CD4-positive, alpha-beta T cell (primary cell): ENCODE data around the gene CCDC27. TPM values are rescaled to one million over a fixed set of nuclear protein-coding genes. Genes with fewer than 3 reads are reported as not detected.

Experiments used
- ATAC-seq: fragments of 200-7000 bp; cut with Tn5 transposase; one replicate; pipeline ENCODE4 v1.10.0; 2022; ENCODE audit warnings: mild to moderate bottlenecking; ENCODE audit not compliant: poor library complexity
- CTCF ChIA-PET: fragments of 350-600 bp; sonication (Branson Sonifier 250); formaldehyde crosslinking; loops from one replicate; lab custom pipeline; 2021; ENCODE audit warnings: antibody characterized with exemption, inconsistent platforms; lab: Charles Lee
- POLR2A ChIA-PET: fragments of 350-600 bp; sonication (Branson Sonifier 250); formaldehyde crosslinking; loops from one replicate; lab custom pipeline; 2021; ENCODE audit warnings: antibody characterized with exemption, inconsistent platforms; lab: Charles Lee
- DNase-seq, 14 experiments: peaks; one replicate each; pipeline ENCODE4 v3.0.0-alpha.2; 2013 to 2020; ENCODE audit warnings: mixed read lengths in 2 of 14
- H3K27ac ChIP-seq, 2 donors: one replicate each; pipeline versions ENCODE4 v1.5.1 to v1.7.0; 2013; ENCODE audit warnings: low read length in 2 of 2, low read depth in 1 of 2, mild to moderate bottlenecking in 1 of 2
- H3K27me3 ChIP-seq, 2 experiments: 1 replicate in 1 of 2; 2 replicates in 1 of 2; pipeline versions ENCODE4 v1.6.1 to v1.7.0; 2013; ENCODE audit warnings: low read length in 2 of 2, control low read depth in 1 of 2, mild to moderate bottlenecking in 1 of 2, moderate library complexity in 1 of 2; ENCODE audit not compliant: insufficient read depth in 2 of 2, control insufficient read depth in 1 of 2
- H3K36me3 ChIP-seq: one replicate; pipeline ENCODE4 v1.6.1; 2013; ENCODE audit warnings: low read length, control low read depth; ENCODE audit not compliant: insufficient read depth
- H3K4me1 ChIP-seq: one replicate; pipeline ENCODE4 v1.6.1; 2013; ENCODE audit warnings: low read length, control low read depth; ENCODE audit not compliant: insufficient read depth
- H3K4me3 ChIP-seq: one replicate; pipeline ENCODE4 v1.5.1; 2013; ENCODE audit warnings: mild to moderate bottlenecking, low read length, moderate library complexity
- H3K9me3 ChIP-seq, 2 experiments: 1 replicate in 1 of 2; 2 replicates in 1 of 2; pipeline versions ENCODE4 v1.6.1 to v1.7.0; 2013; ENCODE audit warnings: low read length in 2 of 2, mild to moderate bottlenecking in 2 of 2, control low read depth in 1 of 2, moderate library complexity in 1 of 2; ENCODE audit not compliant: control insufficient read depth in 1 of 2, insufficient read depth in 1 of 2
- H3K27ac Mint-ChIP-seq: one replicate; pipeline ENCODE4 v1.8.0; 2020; ENCODE audit warnings: mixed read lengths
- H3K27me3 Mint-ChIP-seq: one replicate; pipeline ENCODE4 v1.8.0; 2021; ENCODE audit warnings: mixed read lengths
- H3K36me3 Mint-ChIP-seq: one replicate; pipeline ENCODE4 v1.8.0; 2021; ENCODE audit warnings: low read depth, mixed read lengths
- H3K4me1 Mint-ChIP-seq: one replicate; pipeline ENCODE4 v1.8.0; 2021; ENCODE audit warnings: low read depth, mixed read lengths
- H3K4me3 Mint-ChIP-seq: one replicate; pipeline ENCODE4 v1.8.0; 2020; ENCODE audit warnings: mild to moderate bottlenecking, mixed read lengths
- H3K9me3 Mint-ChIP-seq: one replicate; pipeline ENCODE4 v1.8.0; 2020; ENCODE audit warnings: mixed read lengths
- intact Hi-C, 2 experiments: fragments of 100-400 bp; cut with DNase I in 1 of 2; cut with micrococcal nuclease in 1 of 2; formaldehyde crosslinking; loops; one replicate each; pipeline versions ENCODE4 v1.15.1 to v1.9.0; 2023 to 2025; cut with DNase I, micrococcal nuclease
- total RNA-seq, 174 experiments: library from RNA in 2 of 174; stranded (reverse) in 2 of 174; gene quantifications; one replicate each; pipeline ENCODE4 v1.2.3 and lab custom pipeline; 2021 to 2026
- TF ChIP-seq, protein P1 (sequence below): fragments of 200-600 bp; IDR thresholded peaks from one replicate; pipeline ENCODE4 v1.8.0; 2022; ENCODE audit warnings: antibody characterized with exemption, mild to moderate bottlenecking

The CCDC27 gene
- total RNA-seq, 2 experiments from 2014 or later, result not detected

DNA sequence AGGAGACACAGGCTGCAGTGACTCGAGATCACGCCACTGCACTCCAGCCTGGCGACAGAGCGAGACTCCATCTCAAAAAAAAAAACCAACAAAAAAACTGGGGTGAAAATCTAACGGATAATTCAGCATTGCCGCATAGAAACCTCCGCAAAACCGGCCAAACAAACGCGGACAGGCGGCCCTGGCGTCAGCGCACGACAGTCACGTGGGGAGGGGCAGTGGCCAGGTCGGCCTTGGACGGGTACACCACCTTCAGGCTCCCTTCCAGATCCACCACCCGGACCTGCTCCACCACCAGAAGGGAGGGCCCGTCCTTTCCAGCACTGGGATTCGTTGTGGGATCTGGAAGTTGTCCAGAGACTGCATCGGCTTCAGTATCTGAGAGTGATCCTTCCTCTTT lies 28.7 kb downstream of the CCDC27 start:
- intact Hi-C loops, result no loop called here
- Mint-ChIP-seq H3K4me1 (peaks cover 2% of the 10 kb centered on the region), H3K4me3 (no peak overlapping the region), H3K9me3 (no peaks in the 10 kb centered on the region), H3K36me3 (peaks cover 63% of the 10 kb centered on the region), H3K27me3 (no peaks in the 10 kb centered on the region), H3K27ac (no peak overlapping the region)
- no peak for DNase-seq
- no peak overlapping the region for H3K27ac ChIP-seq
- peaks cover 66% of the 10 kb centered on the region for H3K36me3 ChIP-seq
- H3K27me3 ChIP-seq, result no peaks in the 10 kb centered on the region
- TF ChIP-seq, protein P1, sequence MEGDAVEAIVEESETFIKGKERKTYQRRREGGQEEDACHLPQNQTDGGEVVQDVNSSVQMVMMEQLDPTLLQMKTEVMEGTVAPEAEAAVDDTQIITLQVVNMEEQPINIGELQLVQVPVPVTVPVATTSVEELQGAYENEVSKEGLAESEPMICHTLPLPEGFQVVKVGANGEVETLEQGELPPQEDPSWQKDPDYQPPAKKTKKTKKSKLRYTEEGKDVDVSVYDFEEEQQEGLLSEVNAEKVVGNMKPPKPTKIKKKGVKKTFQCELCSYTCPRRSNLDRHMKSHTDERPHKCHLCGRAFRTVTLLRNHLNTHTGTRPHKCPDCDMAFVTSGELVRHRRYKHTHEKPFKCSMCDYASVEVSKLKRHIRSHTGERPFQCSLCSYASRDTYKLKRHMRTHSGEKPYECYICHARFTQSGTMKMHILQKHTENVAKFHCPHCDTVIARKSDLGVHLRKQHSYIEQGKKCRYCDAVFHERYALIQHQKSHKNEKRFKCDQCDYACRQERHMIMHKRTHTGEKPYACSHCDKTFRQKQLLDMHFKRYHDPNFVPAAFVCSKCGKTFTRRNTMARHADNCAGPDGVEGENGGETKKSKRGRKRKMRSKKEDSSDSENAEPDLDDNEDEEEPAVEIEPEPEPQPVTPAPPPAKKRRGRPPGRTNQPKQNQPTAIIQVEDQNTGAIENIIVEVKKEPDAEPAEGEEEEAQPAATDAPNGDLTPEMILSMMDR, result no peak
- ChIA-PET POLR2A (no interaction called here), CTCF (no interaction called here)
- ATAC-seq, result no peak
- no peak overlapping the region for H3K4me3 ChIP-seq
- H3K9me3 ChIP-seq, result no peaks in the 10 kb centered on the region
- H3K4me1 ChIP-seq, result peaks cover 3% of the 10 kb centered on the region

DNA sequence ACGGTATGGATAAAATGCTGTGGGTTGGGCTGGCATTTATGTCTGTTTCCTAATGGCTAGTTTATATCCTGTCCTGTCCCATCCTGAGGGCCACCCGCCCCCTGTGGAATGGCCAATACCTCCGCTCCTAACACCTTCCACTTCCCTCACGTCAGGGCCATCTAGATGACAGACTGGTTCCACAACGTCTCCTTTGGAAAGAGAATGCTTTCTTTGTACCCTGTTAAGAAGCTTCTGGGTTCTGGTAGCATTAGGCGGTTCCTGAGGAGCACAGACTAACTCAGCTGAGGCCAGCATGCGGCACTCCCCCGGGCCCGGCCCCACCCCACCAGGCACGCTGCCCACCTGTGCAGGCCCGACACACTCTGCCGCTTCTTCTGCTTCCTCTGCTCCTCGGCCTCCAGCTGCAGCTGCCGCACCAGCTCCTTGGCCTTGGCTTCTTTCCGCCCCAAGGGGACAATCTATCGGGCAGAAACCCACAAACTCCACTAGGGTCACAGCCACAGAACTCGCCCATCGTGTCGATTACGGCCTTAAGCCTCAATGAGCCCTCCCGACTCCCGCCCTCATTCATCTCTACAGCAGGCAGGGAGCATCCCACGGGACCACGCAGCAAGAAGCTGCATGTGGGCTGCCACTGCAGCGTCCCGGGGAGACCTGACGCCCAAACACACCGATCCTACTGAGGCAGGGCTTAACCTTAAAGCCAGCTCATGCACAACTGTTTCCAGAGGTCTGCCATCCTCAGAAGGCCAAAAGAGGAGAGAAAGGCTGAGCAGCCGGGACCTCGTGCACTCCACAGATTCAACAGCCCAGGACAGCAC lies 31.6 kb downstream of the CCDC27 start:
- H3K27ac Mint-ChIP-seq, result no peak overlapping the region

GRCh38 chr1:3785045-3785444 lies 32.8 kb downstream of the CCDC27 start:
- intact Hi-C loops, result no loop called here
- POLR2A ChIA-PET, result no interaction called here
- H3K27ac Mint-ChIP-seq, result no peak overlapping the region

More for the DNA sequence above, 31.6 kb downstream of the CCDC27 start:
- Histone ChIP-seq H3K4me3 (no peak overlapping the region), H3K4me1 (peaks cover 19% of the 10 kb centered on the region), H3K36me3 (peaks cover 80% of the 10 kb centered on the region), H3K9me3 (no peaks in the 10 kb centered on the region), H3K27me3 (no peaks in the 10 kb centered on the region), H3K27ac (no peak overlapping the region)
- intact Hi-C loops, result no loop called here
- ChIA-PET CTCF (no interaction called here), POLR2A (no interaction called here)
- no peak for ATAC-seq
- peaks cover 3% of the 10 kb centered on the region for H3K4me1 Mint-ChIP-seq
- no peak overlapping the region for H3K4me3 Mint-ChIP-seq
- TF ChIP-seq, protein P1, result no peak
- H3K9me3 Mint-ChIP-seq, result no peaks in the 10 kb centered on the region
- DNase-seq, result no peak
- peaks cover 89% of the 10 kb centered on the region for H3K36me3 Mint-ChIP-seq
- H3K27me3 Mint-ChIP-seq, result no peaks in the 10 kb centered on the region

More at GRCh38 chr1:3785045-3785444, 32.8 kb downstream of the CCDC27 start:
- peaks cover 3% of the 10 kb centered on the region for H3K4me1 Mint-ChIP-seq
- no peaks in the 10 kb centered on the region for H3K9me3 ChIP-seq
- H3K27ac ChIP-seq, result no peak overlapping the region
- no peaks in the 10 kb centered on the region for H3K27me3 ChIP-seq
- H3K36me3 ChIP-seq, result peaks cover 74% of the 10 kb centered on the region
- H3K36me3 Mint-ChIP-seq, result peaks cover 80% of the 10 kb centered on the region
- CTCF ChIA-PET, result no interaction called here
- no peaks in the 10 kb centered on the region for H3K27me3 Mint-ChIP-seq
- no peak overlapping the region for H3K4me3 Mint-ChIP-seq
- TF ChIP-seq, protein P1, result no peak
- H3K4me3 ChIP-seq, result no peak overlapping the region
- DNase-seq, result no peak
- ATAC-seq, result no peak
- peaks cover 30% of the 10 kb centered on the region for H3K4me1 ChIP-seq
- H3K9me3 Mint-ChIP-seq, result no peaks in the 10 kb centered on the region
